HG03469 (cell line): ENCODE results near the gene ARHGAP42.

Experiments
- ATAC-seq: cut with Tn5 transposase; IDR thresholded peaks from one replicate; pipeline ENCODE4 v1.9.1; 2021; ENCODE audit warnings: mild to moderate bottlenecking, moderate library complexity, moderate number of reproducible peaks; ENCODE audit not compliant: unreplicated experiment

Gene ARHGAP42

DNA sequence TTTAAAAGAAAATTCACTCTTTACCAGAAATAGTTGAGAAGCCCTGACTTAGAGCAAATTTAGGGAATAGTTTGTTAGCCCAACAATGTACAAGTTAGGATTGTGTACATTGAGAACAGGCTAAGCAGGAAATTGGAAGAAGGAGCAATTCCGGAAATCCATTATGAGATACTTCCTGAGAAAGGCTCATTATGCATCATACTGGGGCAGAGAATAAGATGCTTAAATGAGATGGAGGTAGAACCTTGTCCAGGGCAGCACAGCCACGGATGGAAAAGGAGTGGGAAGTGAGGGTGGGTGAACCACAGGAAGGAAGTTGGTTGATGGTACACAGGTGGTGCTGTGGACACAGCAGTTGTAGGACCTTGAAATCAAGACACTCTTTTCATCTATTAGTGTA is 262.4 kb downstream of the ARHGAP42 start:
- ATAC-seq = no peak

DNA sequence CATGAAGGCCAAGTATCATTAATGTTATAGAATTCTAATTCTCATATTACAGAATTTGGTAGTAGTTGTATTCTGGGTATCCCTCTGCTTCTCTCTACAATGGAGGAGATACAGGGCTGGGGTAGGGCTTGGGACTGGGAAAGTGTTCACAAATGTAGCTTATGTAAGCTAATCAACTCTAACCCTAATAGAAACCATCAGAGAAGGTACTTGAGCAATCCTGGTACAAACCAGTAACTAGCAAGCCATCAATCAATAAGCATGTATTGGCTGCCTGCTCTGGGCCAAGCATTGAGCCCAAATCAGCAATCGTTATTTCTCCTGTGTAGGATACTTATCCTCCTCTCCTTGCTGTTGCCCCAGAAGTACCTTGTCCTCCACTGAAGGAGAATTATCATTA is 268.2 kb downstream of the ARHGAP42 start:
- ATAC-seq = no peak

DNA sequence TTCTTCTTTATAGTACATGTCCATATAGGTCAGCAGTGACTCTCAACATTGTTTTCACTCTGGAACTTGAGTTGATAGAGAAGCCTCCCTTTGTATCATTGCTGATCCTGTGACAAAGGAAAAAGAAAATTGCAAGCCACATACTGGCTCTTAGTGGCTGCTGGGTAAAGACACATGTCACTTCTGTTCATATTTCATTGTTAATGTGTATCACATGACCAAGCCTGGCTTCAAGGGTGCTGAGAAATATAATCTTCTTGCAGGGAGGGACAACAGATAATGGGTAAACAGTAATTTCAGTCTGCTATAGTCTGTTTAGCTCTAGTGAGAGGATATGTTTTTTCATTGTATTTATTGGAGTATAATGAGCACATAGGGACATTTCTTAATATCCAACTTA is 269.3 kb downstream of the ARHGAP42 start:
- ATAC-seq = no peak

DNA sequence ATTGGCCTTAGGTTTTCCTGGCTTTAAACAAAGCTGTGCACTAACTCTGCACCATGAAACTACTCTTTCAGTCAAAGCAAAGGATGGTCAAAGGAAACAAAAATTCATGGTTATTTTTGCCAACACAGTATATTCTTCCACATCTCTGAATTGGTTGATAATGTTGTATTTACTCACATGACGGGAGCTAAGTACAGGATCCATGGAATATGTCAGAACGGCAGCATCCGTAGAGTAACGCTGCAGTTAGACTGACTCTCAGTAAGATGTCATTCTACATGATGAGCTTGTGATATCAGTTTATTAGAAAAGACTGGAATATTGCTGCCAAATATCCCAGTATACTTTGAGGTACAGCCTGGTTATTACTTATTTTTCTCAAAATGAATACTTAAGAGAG is 270.4 kb downstream of the ARHGAP42 start:
- no peak for ATAC-seq

DNA sequence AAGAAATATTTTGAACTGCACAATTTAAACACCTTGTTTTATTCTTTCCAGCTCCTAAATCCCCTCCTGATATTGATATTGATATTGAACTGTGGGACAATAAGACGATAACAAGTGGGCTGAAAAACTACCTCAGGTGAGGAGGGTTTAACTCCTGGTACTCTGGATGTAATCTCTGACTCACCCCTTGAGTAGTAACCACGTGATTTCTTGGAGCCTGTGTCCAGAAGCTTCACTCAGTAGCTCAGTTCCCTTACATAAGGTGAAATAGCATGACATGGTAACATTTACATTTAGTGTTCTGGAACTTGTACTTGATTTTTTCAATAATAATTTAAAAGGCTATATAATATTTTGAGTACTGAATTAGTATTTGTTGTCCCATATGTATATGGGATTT is 274.5 kb downstream of the ARHGAP42 start:
- ATAC-seq = no peak

DNA sequence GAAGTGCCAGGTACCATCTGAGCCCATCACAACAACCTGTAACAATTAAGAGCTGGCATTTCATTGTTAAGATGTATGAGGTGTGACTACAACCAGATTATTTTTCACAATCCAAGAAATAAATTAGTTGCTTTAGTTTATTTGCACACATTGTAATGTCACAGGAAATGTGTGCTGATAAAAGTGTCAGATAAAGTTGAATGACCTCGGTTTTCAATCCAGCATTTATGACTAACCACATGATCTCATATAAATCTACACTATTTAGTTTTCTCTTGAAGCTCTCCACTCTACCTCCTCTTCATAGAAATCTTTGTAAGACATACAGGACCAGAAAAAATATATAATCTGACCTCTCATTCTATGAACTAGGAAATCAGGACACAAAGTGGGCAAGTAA is 276.3 kb downstream of the ARHGAP42 start:
- no peak for ATAC-seq

DNA sequence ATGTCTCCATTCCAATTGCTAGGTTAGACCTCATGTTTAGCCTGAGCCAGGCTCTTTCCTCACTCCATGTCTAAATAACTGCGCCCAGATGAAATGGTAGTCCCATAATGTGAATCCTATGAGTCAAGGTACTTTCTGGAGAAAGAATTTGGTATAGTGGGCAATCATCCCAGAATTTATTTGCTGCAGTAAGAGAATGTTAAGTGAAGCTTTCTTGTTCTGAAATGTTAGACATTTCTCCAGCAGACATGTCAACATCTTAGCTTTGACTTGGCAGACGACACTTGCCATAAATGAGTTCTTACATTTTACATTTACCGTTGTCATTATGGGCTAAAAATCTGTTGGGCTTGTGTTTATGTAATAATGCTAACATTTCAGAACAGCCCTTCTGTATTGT is 277.3 kb downstream of the ARHGAP42 start:
- ATAC-seq = no peak

DNA sequence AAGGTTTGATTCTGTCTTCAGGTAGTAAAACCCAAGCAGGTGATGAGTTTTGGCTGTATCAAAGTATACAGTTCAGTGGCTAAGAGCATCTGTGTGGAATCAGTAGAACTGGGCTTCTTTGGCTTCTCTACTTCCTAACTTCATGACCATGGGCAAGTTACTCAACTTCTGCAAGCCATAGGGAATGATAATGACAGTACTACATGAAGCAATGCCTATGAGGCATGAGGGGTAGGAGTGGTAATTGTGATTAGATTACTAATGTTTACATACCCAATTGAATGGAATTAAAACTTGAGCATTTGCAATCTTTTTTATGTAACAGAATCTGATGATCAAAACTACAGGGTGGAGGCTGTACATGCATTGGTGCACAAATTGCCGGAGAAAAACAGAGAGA is 278.3 kb downstream of the ARHGAP42 start:
- ATAC-seq = no peak

DNA sequence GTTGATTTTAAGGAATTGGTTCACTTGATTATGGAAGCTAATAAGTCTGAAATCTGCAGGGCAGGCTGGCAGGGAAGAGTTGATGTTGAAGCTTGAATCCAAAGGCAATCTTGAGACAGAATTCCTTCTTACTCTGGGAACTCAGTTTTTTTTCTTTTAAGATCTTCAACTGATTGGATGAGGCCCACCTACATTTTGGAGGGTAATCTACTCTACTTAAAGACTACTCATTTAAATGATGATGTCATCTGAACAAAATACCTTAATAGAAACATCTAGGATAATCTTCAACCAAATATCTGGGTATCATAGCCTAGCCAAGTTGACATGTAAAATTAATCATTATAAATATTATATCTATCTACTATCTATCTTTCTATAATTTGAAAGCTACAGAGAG is 279.3 kb downstream of the ARHGAP42 start:
- no peak for ATAC-seq

DNA sequence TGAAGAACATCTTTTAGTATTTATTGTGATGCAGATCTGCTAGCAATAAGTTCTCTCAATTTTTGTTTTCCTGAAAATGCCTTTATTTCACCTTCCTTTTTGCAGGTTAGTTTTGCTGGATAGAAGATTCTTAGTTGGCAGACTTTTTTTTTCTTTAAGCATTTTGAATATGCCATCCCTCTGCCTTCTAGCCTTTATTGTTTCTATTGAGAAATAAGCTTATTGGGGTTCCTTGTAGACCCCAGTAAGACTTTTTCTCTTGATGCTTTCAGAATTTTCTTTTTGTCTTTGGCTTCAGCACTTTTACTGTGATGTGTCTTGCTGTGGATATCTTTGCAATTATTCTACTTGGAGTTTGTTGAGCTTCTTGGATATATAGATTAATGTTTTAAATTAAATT is 281.9 kb downstream of the ARHGAP42 start:
- ATAC-seq = no peak

DNA sequence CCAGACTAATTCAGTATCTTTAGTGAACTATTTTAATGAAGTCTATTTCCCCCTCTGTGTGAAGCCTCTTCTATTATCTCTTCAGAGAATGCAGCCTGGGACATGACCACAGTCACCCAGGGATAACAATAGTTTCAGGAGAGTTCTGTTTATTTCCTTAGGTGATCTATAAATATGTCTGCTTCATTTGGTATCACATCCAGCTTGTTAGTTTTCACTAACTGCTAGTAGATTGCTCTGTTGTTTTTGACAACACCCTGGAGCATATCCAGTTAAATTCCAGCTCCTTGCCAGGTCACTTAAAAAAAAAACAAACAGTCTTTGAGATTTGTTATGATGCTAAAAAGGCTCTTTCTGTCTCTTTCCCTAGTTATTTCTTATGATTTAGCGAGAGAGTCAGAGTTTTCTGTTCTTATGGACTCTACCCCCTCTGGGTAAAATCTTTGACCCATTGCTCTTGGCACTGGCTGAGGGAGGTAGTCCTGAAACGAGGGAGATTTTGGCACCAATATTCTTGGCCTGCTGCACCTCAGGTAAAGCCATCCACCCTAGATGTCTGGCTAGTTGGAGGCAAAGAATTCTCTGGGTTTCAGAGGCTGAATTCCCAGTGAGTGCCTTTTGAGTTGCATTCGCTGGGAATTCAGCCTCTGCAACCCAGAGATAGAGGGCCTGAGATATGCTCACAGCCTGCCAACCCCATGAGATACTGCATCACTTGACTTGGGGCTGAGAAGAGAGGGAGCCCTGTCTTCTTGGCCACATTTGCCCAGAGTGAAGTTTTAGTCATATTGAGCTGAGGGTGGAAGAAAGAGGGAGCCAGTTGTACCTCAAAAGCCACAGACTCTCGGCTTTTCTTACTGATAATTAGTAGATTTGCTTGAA is 283.4 kb downstream of the ARHGAP42 start:
- no peak for ATAC-seq

DNA sequence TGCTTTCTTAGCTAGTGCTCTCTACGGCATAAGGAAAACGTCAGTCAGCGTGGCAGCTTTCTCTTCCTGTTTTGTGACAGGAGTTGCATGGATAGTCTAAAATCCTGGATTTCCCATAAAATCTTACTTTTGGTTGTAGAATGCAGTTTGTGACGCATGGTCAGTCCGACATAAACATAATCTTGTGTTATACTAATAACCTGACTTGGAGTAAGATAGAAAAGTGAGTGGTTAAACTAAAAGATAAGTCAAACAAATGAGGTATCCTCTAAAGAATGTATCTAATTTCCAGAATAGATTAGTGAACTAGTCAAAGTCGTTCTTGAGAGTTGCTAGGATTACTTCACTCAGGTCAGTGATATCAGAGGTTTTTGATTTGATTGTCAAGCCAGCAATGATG is 285.0 kb downstream of the ARHGAP42 start:
- no peak for ATAC-seq

DNA sequence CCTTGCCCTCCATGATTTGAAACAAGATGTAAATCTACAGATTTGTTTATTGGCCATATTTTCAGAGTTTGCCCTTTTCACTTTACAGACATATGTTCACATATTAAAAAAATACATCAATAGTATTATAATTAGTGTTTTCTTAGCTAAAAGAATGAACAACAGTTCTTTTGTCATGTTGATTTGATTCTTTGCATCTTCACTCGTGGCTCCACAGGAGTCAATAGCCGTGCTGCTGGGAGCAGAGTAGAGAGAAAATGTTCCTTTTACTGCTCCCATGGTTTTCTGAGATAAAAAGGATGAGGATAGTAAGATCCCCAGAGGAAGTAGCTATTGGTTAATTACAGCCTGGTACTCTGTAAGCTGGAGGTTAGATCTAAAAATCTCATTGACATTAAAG is 291.4 kb downstream of the ARHGAP42 start:
- no peak for ATAC-seq

DNA sequence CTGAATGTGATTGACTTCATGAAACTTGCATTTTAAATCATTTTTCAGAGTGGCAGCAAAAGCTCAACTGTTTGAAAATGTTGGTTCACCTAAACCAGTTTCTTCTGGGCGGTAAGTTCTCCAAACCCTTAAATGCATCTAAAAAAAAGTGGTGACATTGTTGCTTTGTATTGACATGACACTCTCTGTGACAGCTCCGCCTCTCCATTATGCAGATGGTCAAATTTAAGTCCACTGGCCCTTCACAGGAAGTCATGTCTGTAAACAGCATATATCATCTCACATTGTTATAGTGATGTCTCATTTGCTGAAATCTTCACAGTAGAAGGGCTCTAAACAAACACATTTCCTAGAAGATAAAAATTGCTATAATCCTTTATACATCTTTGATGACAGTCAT is 291.9 kb downstream of the ARHGAP42 start:
- no peak for ATAC-seq

DNA sequence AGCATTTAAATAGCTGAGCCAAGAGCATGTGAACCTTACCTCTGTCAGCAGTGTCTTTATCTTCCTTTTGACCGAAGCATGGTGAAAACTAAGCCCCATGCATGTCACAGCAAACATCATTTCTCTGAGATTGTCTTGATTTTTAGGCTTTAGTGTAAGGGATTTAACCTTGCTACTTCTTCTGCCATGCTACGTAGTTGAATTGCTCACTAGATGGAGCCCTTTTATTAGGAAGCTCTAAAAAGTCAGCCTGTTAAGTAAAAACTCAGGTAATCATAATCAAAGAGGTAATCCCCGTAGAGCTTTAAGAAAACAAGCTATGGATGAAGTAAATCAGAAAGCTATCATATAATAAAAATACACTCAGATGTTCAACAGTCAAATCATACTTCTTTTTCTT is 293.1 kb downstream of the ARHGAP42 start:
- no peak for ATAC-seq

DNA sequence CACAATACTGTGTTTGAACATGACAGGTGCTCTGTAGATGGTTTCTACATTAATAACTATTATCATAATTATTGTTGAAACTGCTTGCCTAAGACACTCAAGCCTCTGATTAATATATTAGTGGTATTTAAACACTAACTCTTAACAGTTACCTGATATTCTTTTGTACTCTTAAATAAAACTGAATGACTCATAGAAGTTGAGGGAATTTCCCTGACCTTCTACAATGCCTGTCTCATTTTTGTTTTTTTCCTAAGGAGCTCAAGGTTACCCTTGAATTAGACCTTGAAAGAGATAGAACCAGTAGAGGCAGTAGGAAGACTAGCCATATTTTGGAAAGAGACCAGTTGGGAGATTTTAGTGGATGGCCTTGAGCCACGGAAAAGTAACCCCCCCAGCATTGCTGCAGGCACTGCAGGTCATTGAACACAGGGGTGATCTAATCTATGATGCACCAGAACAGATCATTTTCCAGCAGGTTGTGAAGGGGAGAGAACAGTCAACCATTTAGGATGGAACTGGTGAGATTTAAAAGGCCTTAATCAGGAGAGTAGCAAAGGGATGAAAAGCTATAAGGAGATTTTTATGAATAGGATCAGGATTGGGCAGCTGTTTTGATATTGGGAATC is 294.2 kb downstream of the ARHGAP42 start:
- ATAC-seq = no peak

DNA sequence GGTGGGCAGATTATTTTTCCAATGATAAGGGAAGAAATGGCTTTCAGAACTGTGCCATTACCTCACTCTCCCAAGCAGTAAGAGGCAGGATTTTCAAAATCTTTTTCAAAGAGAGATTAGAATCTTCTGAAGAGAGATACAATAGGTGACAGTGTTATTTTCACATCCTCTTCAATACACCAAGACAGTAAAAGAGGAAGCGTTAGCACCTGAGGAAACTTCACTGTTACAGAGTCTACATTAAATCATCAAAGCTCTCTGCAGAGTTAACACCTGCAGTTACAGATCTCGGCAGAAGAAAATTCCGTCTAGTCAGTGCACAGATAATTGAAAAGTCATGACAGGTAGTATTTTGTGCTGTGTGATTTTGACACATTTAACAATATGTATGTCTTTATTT is 297.6 kb downstream of the ARHGAP42 start:
- ATAC-seq = peak; percentile 88

DNA sequence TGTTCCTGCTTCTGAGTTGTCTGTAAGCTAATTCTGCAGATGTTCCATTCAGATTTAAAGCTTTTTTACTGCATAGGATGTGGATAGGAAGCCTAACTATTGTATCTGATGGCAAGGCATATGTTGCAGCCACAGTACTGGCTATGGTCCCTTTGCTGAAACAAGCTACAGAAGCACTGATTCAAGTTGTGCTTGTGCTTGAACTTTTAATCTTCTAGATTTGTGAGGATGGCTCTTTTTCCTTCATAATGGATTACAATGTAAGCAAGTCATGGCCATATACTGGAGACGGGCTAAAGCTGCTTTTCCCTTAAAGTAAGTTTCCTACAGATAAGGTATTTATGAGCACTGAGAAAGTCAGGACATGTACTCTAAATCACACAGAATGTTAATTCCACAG is 303.8 kb downstream of the ARHGAP42 start:
- ATAC-seq = no peak

DNA sequence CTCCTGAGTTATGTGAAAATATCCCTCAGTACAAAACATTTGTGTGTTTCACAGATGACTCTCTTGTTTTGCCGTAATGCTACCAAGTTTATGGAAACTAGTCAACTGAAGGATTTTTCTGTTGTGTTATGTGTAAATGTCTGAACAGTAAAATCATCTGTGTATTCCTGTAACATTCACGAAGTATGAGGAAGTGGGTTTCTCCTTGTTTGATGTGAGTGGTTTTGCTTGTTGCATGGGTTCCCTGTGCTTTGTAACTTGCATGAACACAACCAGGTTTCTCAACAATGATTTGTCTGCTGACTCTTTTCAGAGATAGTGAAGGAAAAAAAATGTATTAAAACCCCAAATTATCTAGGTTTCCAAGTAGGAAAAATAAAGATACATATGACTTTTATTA is 304.5 kb downstream of the ARHGAP42 start:
- no peak for ATAC-seq

DNA sequence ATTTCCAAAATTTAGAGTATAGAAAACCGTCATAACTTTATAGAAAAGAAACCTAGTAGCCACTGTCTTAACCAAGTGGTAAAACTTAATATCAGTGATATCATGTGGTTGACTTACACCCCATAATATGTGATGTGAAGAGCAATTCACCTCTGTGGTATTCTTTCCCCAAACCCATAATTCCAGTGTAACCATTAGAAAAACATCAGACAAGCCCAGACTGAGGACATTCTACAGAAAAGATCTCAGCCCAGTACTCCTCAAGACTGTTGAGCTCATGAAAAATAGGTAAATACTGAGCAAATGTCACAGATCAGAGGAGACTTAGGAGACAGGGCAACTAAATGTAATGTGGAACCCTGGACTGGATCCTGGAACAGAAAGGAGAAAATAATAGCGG is 307.9 kb downstream of the ARHGAP42 start:
- ATAC-seq = no peak

DNA sequence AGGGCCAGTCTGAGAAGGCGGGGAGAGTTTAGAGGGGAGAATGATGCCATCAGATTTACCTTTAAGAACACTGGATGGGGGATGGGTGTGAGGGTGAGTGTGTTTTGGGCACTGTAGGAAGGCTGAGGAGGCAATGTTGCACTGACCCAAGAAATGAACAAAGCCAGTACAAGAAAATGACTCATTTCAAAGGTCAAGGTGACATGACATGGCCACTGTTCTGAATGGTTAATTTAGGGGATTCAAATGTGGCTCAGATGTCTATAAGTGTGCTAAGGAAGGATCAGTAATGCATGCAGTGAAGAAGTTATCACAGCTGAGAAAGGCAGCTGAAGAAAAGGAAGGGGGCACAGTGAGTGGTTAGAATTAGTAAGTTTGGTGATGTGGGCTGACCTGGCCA is 312.7 kb downstream of the ARHGAP42 start:
- no peak for ATAC-seq

DNA sequence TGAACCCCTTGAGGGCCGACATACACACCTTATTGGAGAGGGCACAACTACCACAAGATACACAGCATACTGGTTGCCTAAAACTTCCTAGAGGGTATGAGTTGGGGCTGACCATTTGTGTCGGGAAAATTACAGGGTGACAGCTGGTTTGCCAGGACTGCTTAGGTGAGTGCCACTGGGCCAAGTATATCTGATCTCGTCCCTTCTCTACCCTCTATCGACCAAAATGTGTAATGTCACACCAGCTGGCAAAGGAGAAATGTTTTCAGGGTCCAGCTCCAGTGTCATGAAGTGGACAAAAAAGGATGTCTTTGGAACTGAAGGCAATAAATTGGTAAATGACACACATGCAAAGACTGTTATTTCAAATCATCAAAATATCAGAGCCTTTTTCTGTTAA is 316.4 kb downstream of the ARHGAP42 start:
- peak; percentile 69 for ATAC-seq
